PFSK-1 (cell line): ENCODE measurements around the gene CYTH4.

Experiments
- FOXP2 ChIP-seq: optimal IDR thresholded peaks from 2 replicates; pipeline ENCODE3; 2011; ENCODE audit warnings: borderline replicate concordance, control low read depth, inconsistent platforms; ENCODE audit not compliant: insufficient read depth; ENCODE audit errors: extremely low read length, extremely low read depth
- POLR2AphosphoS5 ChIP-seq: IDR thresholded peaks from 2 replicates; pipeline ENCODE4 v1.6.1; 2012; ENCODE audit warnings: low read depth, mild to moderate bottlenecking, control low read depth, low read length, moderate library complexity
- SIN3A ChIP-seq: IDR thresholded peaks from 2 replicates; pipeline ENCODE4 v1.6.1; 2012; ENCODE audit warnings: mild to moderate bottlenecking, low read length, moderate library complexity, borderline replicate concordance; ENCODE audit not compliant: insufficient read depth
- TAF1 ChIP-seq: IDR thresholded peaks from 2 replicates; pipeline ENCODE4 v1.6.1; 2012; ENCODE audit warnings: low read length, control low read depth, borderline replicate concordance; ENCODE audit not compliant: insufficient read depth
- TF ChIP-seq, protein P1 (sequence below), 2 experiments: IDR thresholded peaks; 2 replicates each; pipeline versions ENCODE4 v1.6.1 to v1.8.0; 2011 to 2012; ENCODE audit warnings: low read depth in 2 of 2, low read length in 2 of 2, control low read depth in 1 of 2, inconsistent platforms in 1 of 2, mild to moderate bottlenecking in 1 of 2, moderate library complexity in 1 of 2; ENCODE audit not compliant: insufficient read depth in 1 of 2

The CYTH4 gene

GRCh38 chr22:37260901-37261336, 21.4 kb upstream of the CYTH4 start:
- TF ChIP-seq POLR2AphosphoS5 (no peak), SIN3A (no peak), FOXP2 (no peak), TAF1 (no peak)
- TF ChIP-seq, protein P1, sequence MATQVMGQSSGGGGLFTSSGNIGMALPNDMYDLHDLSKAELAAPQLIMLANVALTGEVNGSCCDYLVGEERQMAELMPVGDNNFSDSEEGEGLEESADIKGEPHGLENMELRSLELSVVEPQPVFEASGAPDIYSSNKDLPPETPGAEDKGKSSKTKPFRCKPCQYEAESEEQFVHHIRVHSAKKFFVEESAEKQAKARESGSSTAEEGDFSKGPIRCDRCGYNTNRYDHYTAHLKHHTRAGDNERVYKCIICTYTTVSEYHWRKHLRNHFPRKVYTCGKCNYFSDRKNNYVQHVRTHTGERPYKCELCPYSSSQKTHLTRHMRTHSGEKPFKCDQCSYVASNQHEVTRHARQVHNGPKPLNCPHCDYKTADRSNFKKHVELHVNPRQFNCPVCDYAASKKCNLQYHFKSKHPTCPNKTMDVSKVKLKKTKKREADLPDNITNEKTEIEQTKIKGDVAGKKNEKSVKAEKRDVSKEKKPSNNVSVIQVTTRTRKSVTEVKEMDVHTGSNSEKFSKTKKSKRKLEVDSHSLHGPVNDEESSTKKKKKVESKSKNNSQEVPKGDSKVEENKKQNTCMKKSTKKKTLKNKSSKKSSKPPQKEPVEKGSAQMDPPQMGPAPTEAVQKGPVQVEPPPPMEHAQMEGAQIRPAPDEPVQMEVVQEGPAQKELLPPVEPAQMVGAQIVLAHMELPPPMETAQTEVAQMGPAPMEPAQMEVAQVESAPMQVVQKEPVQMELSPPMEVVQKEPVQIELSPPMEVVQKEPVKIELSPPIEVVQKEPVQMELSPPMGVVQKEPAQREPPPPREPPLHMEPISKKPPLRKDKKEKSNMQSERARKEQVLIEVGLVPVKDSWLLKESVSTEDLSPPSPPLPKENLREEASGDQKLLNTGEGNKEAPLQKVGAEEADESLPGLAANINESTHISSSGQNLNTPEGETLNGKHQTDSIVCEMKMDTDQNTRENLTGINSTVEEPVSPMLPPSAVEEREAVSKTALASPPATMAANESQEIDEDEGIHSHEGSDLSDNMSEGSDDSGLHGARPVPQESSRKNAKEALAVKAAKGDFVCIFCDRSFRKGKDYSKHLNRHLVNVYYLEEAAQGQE (IDR thresholded peaks at IDR 0.05; ENCODE audit: insufficient read depth in 1 of 2, low read depth in 2 of 2, low read length in 2 of 2): no peak

DNA sequence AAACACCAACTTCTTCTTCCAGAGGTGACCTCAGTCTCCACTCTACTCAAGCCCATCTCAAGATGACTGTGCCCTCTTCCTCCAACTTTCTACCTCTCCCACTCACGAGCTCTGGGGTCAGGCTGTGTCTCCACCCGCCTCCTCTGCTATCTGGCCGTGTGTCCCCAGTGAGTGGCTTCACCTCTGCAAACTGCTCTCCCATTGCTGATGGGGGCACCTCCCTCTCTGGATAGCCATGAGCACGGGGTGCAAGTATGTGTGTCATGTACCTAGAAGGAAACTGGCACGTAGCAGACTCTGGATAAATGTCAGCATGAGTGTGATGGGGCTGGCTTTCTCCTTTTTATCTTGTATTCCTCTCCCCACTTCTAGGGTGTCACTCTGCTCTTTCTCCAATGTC, 20.0 kb upstream of the CYTH4 start:
- TF ChIP-seq, protein P1 (IDR thresholded peaks at IDR 0.05; ENCODE audit: insufficient read depth in 1 of 2, low read depth in 2 of 2, low read length in 2 of 2): no peak
- TF ChIP-seq POLR2AphosphoS5 (no peak), SIN3A (no peak), FOXP2 (no peak), TAF1 (no peak)

- TF ChIP-seq FOXP2 (no peak), POLR2AphosphoS5 (no peak), TAF1 (no peak), SIN3A (no peak)
- TF ChIP-seq, protein P1 (IDR thresholded peaks at IDR 0.05; ENCODE audit: insufficient read depth in 1 of 2, low read depth in 2 of 2, low read length in 2 of 2): no peak
Observed at GRCh38 chr22:37263966-37264887, 18.1 kb upstream of the CYTH4 start.

DNA sequence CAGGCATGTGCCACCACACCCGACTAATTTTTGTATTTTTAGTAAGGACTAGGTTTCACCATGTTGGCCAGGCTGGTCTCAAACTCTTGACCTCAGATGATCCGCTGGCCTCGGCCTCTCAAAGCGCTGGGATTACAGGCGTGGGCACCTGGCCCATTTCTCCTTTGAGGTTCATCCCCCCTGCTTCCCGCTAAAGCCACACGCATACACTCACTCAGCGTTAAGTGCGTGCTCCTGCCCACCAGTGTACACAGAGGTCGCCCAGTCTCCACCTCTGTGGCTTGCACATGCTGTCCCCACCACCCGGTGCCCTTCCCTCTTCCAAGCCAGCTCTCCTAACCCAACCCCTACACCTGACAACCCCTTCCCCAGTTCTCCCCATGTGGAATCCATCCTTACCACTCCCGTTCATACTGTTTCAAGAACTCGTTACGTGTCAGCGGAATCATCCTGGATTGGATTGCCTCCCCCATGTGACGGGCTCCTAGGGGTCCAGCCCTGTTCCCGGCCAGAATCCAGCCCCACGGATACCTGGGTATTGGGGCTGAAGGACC, 15.7 kb upstream of the CYTH4 start:
- no peak for TF ChIP-seq TAF1
- TF ChIP-seq SIN3A: no peak
- TF ChIP-seq, protein P1 (IDR thresholded peaks at IDR 0.05; ENCODE audit: insufficient read depth in 1 of 2, low read depth in 2 of 2, low read length in 2 of 2): no peak
- TF ChIP-seq POLR2AphosphoS5: no peak
- TF ChIP-seq FOXP2: no peak
